HepG2 (cell line): ENCODE results near the gene R3HCC1L. TPM values are rescaled to one million over a fixed set of nuclear protein-coding genes. Genes with fewer than 3 reads are reported as not detected.

Source experiments
- ATAC-seq: fragments of 200-7000 bp; cut with Tn5 transposase; 3 replicates; pipeline ENCODE4 v1.9.1; 2020; ENCODE audit warnings: mild to moderate bottlenecking, moderate library complexity
- BruUV-seq: library from RNA; stranded (reverse); fragments of 400-500 nt; replicated peaks from 2 replicates; lab custom pipeline; 2021; lab: Mats Ljungman, UMichigan
- CTCF ChIA-PET: fragments of 300-600 bp; formaldehyde crosslinking; extraction: SDS; loops from one replicate; lab custom pipeline; 2021; ENCODE audit warnings: low total read pairs, inconsistent platforms, low intra/inter-chr PET ratio; lab: Yijun Ruan, JAX
- POLR2A ChIA-PET: fragments of 350-600 bp; sonication (Branson Sonifier 250); formaldehyde crosslinking; loops from one replicate; lab custom pipeline; 2020; ENCODE audit warnings: antibody characterized with exemption, inconsistent platforms; lab: Yijun Ruan, JAX
- DNase-seq: peaks from one replicate; pipeline ENCODE4 v3.0.0-alpha.2; 2015; ENCODE audit warnings: low spot score
- FAIRE-seq: peaks from 3 replicates; lab custom pipeline; 2011; peaks lifted over from hg19 to GRCh38; lab: Jason Lieb, UNC
- H2AFZ ChIP-seq: one replicate; pipeline ENCODE4 v1.6.1; 2011; ENCODE audit warnings: low read length, inconsistent platforms
- H3K27ac ChIP-seq: fragments of 300-600 bp; 3 replicates; pipeline ENCODE4 v1.8.0; 2011; ENCODE audit warnings: mixed run types, mild to moderate bottlenecking, mixed read lengths, low read length, inconsistent platforms; ENCODE audit not compliant: insufficient read depth; ENCODE audit errors: extremely low read length
- H3K27me3 ChIP-seq, 2 experiments: fragments of 200-600 bp in 1 of 2; 2 replicates in 1 of 2; 3 replicates in 1 of 2; pipeline versions ENCODE4 v1.6.0 to v1.8.0; 2011; ENCODE audit warnings: low read length in 2 of 2, mild to moderate bottlenecking in 2 of 2, moderate library complexity in 2 of 2, inconsistent platforms in 1 of 2; ENCODE audit not compliant: insufficient read depth in 2 of 2, control insufficient read depth in 1 of 2
- H3K36me3 ChIP-seq, 2 experiments: fragments of 200-600 bp in 1 of 2; replicated peaks in 1 of 2; 2 replicates in 1 of 2; 3 replicates in 1 of 2; pipeline versions ENCODE4 v1.5.1 to v1.8.0; 2011; ENCODE audit warnings: low read length in 2 of 2, inconsistent platforms in 1 of 2; ENCODE audit not compliant: insufficient read depth in 2 of 2, control insufficient read depth in 1 of 2
- H3K4me1 ChIP-seq: 2 replicates; pipeline ENCODE4 v1.5.1; 2012; ENCODE audit warnings: low read length, inconsistent platforms; ENCODE audit not compliant: insufficient read depth
- H3K4me2 ChIP-seq: 2 replicates; pipeline ENCODE4 v1.6.0; 2011; ENCODE audit warnings: low read depth, low read length, inconsistent platforms
- H3K4me3 ChIP-seq, 3 experiments: fragments of 200-600 bp in 1 of 3; sonication (generic), shearing (Covaris generic) in 1 of 3; replicated peaks in 1 of 3; 2 replicates each; pipeline ENCODE4 v1.5.1; 2011 to 2016; ENCODE audit warnings: low read length in 3 of 3, inconsistent platforms in 2 of 3, low read depth in 2 of 3, mild to moderate bottlenecking in 2 of 3, control low read depth in 1 of 3, mixed read lengths in 1 of 3; ENCODE audit not compliant: insufficient read depth in 1 of 3
- H3K79me2 ChIP-seq: one replicate; pipeline ENCODE4 v1.6.1; 2011; ENCODE audit warnings: low read length, inconsistent platforms; ENCODE audit not compliant: insufficient read depth
- H3K9ac ChIP-seq: 2 replicates; pipeline ENCODE4 v1.6.0; 2011; ENCODE audit warnings: mild to moderate bottlenecking, low read depth, low read length, inconsistent platforms; ENCODE audit not compliant: insufficient read depth
- H3K9me3 ChIP-seq: 2 replicates; pipeline ENCODE4 v1.5.1; 2012; ENCODE audit warnings: mild to moderate bottlenecking, low read length
- H4K20me1 ChIP-seq: 2 replicates; pipeline ENCODE4 v1.6.0; 2011; ENCODE audit warnings: inconsistent platforms, mild to moderate bottlenecking, low read length, moderate library complexity; ENCODE audit not compliant: insufficient read depth
- EP300 ChIP-seq, 3 experiments: sonication (generic) in 1 of 3; formaldehyde crosslinking in 1 of 3; IDR thresholded peaks; 2 replicates each; pipeline versions ENCODE4 v1.5.1 to v1.6.1; 2011 to 2020; ENCODE audit warnings: low read depth in 2 of 3, low read length in 2 of 3, borderline replicate concordance in 1 of 3, improper control_type of control experiment in 1 of 3, mild to moderate bottlenecking in 1 of 3, missing genetic modification reagents in 1 of 3, moderate library complexity in 1 of 3
- GMEB1 ChIP-seq: sonication (generic); formaldehyde crosslinking; IDR thresholded peaks from 2 replicates; pipeline ENCODE4 v1.5.1; 2020; ENCODE audit warnings: missing genetic modification reagents, mild to moderate bottlenecking, borderline replicate concordance
- GRHL1 ChIP-seq: sonication (generic); formaldehyde crosslinking; conservative IDR thresholded peaks from 2 replicates; pipeline ENCODE4 v1.8.0; 2022; ENCODE audit warnings: missing genetic modification reagents
- HNRNPUL1 ChIP-seq: fragments of 200-400 bp; formaldehyde crosslinking; IDR thresholded peaks from 2 replicates; pipeline ENCODE4 v1.6.1; 2017; ENCODE audit warnings: low read depth, mild to moderate bottlenecking, low read length, moderate library complexity
- MAFF ChIP-seq: IDR thresholded peaks from 2 replicates; pipeline ENCODE4 v1.6.1; 2011; ENCODE audit warnings: low read depth, low read length, improper control_type of control experiment
- NR3C1 ChIP-seq: sonication (generic); formaldehyde crosslinking; IDR thresholded peaks from 2 replicates; pipeline ENCODE4 v1.4.0; 2020; ENCODE audit warnings: missing genetic modification reagents
- PHF20 ChIP-seq: sonication (generic); formaldehyde crosslinking; IDR thresholded peaks from 2 replicates; pipeline ENCODE4 v1.5.0; 2020; ENCODE audit warnings: mild to moderate bottlenecking, missing genetic modification reagents
- SNAI1 ChIP-seq: sonication (generic); formaldehyde crosslinking; IDR thresholded peaks from 2 replicates; pipeline ENCODE4 v1.5.0; 2020; ENCODE audit warnings: mild to moderate bottlenecking, missing genetic modification reagents, borderline replicate concordance
- TBX3 ChIP-seq: fragments of 450-650 bp; IDR thresholded peaks from 2 replicates; pipeline ENCODE4 v1.6.1; 2017; ENCODE audit warnings: antibody characterized with exemption, mild to moderate bottlenecking, inconsistent platforms, borderline replicate concordance
- THAP9 ChIP-seq: sonication (generic); formaldehyde crosslinking; IDR thresholded peaks from 2 replicates; pipeline ENCODE4; 2020; ENCODE audit warnings: missing genetic modification reagents, mild to moderate bottlenecking, borderline replicate concordance
- XBP1 ChIP-seq: sonication (generic); formaldehyde crosslinking; IDR thresholded peaks from 2 replicates; pipeline ENCODE4 v1.5.0; 2020; ENCODE audit warnings: missing genetic modification reagents
- ZMAT5 ChIP-seq: sonication (generic); formaldehyde crosslinking; IDR thresholded peaks from 2 replicates; pipeline ENCODE4 v1.5.0; 2020; ENCODE audit warnings: mild to moderate bottlenecking, low read depth, missing genetic modification reagents, borderline replicate concordance
- ZNF20 ChIP-seq: sonication (generic); formaldehyde crosslinking; IDR thresholded peaks from 2 replicates; pipeline ENCODE4 v1.4.0; 2020; ENCODE audit warnings: mild to moderate bottlenecking, moderate library complexity, missing genetic modification reagents
- ZNF282 ChIP-seq: fragments of 450-650 bp; IDR thresholded peaks from 2 replicates; pipeline ENCODE4 v1.6.1; 2018; ENCODE audit not compliant: partially characterized antibody
- WGBS: methylation state at CpG from one replicate; pipeline ENCODE4 v1.1.6; 2017; ENCODE audit warnings: low lambda C conversion rate; 5-methylcytosine and 5-hydroxymethylcytosine counted together
- in situ Hi-C: cut with HindIII; loops from 2 replicates; pipeline ENCODE4 v1.10.0; 2017; ENCODE audit warnings: low pct_unique_long_range_greater_than_20kb; ENCODE audit not compliant: extremely low pct_ligation_motif_present
- intact Hi-C: fragments of 100-400 bp; cut with micrococcal nuclease; formaldehyde crosslinking; loops from one replicate; pipeline ENCODE4 v1.10.0; 2022; ENCODE audit not compliant: unreplicated experiment
- polyA plus RNA-seq, 8 experiments: library from polyadenylated mRNA; depleted of rRNA in 3 of 8; stranded (reverse) in 7 of 8; unstranded in 1 of 8; fragments of >200 nt; fragmentation: Illumina TruSeq in 4 of 8; extraction: Trizol in 4 of 8; gene quantifications; 2 replicates each; pipeline versions ENCODE4 v1.2.1 to v1.2.3, GENCODE V29; 2011 to 2016; ENCODE audit warnings: low read depth in 4 of 8, missing spikeins in 1 of 8, mixed read lengths in 1 of 8; ENCODE audit not compliant: insufficient read depth in 1 of 8
- total RNA-seq, 5 experiments: library from RNA; depleted of rRNA; stranded (reverse); fragments of >200 nt; fragmentation: Illumina TruSeq; extraction: Trizol; gene quantifications; 2 replicates each; pipeline ENCODE4 v1.2.3, GENCODE V29; 2016; ENCODE audit warnings: low read depth in 1 of 5

Gene R3HCC1L
- total and polyA plus RNA-seq, 2 of the 13 experiments (the other 11 are each of a cell fraction or from before 2014, with no cell fraction given) = 6.5 to 12.2 TPM

- TF ChIP-seq THAP9 (CRISPR knock-in tag) (no peak), ZMAT5 (CRISPR knock-in tag) (no peak), HNRNPUL1 (no peak), MAFF (no peak), PHF20 (CRISPR knock-in tag) (no peak), XBP1 (CRISPR knock-in tag) (no peak), TBX3 (no peak), GRHL1 (CRISPR knock-in tag) (no peak)
Observed at GRCh38 chr10:98168147-98168546, 33.7 kb downstream of the R3HCC1L start (continued).

- no peaks in the 10 kb centered on the region for H3K79me2 ChIP-seq
- ChIA-PET POLR2A (no interaction called here), CTCF (interaction anchor here (1.5 kb wide), 1 partner anchor 141 kb away, joined by 4 read pairs; no protein-coding TSS in a partner anchor)
- DNase-seq (no peak), ATAC-seq (no peak), FAIRE-seq (no peak)
- H3K36me3 ChIP-seq = peaks cover 5 to 16% of the 10 kb centered on the region in 2 experiments; a peak in 4 of 5 replicates
- H3K4me2 ChIP-seq = no peak overlapping the region
- in situ Hi-C loops (no loop called here), intact Hi-C loops (no loop called here)
- H3K27ac ChIP-seq = no peak overlapping the region
- H4K20me1 ChIP-seq = no peaks in the 10 kb centered on the region
- H3K4me1 ChIP-seq = no peaks in the 10 kb centered on the region
- H3K9ac ChIP-seq = no peak overlapping the region
- BruUV-seq = no TSS peak
- WGBS = 95% methylated on average over 3 of the region's 3 CpGs
- H3K4me3 ChIP-seq = no peak overlapping the region
- no peaks in the 10 kb centered on the region for H3K27me3 ChIP-seq
- no peak overlapping the region for H2AFZ ChIP-seq
- H3K9me3 ChIP-seq = no peaks in the 10 kb centered on the region
- TF ChIP-seq GMEB1 (no peak), SNAI1 (CRISPR knock-in tag) (no peak), EP300 (IDR thresholded peaks at IDR 0.05; ENCODE audit: low read depth in 2 of 2, low read length in 2 of 2) (no peak), EP300 (CRISPR knock-in tag; IDR thresholded peaks at IDR 0.05; ENCODE audit: borderline replicate concordance) (no peak), NR3C1 (CRISPR knock-in tag) (no peak), ZNF20 (no peak), ZNF282 (no peak)
Observed at GRCh38 chr10:98168766-98169165, 34.3 kb downstream of the R3HCC1L start.
